SK-N-SH (cell line): Measurements from ENCODE around the gene CACNA1G.

ENCODE experiments used
- EZH2phosphoT487 ChIP-seq: fragments of 200-600 bp; sonication (generic); IDR thresholded peaks from 2 replicates; pipeline ENCODE4 v1.6.1; 2017; ENCODE audit warnings: low read depth, mixed run types, mild to moderate bottlenecking, antibody characterized with exemption, moderate library complexity, borderline replicate concordance
- POLR2AphosphoS5 ChIP-seq: IDR thresholded peaks from 2 replicates; pipeline ENCODE4 v1.6.1; 2012; ENCODE audit warnings: low read depth, low read length
- SIN3A ChIP-seq: IDR thresholded peaks from 2 replicates; pipeline ENCODE4 v1.6.1; 2012; ENCODE audit warnings: low read depth, mild to moderate bottlenecking, low read length, moderate library complexity, borderline replicate concordance
- TAF1 ChIP-seq: IDR thresholded peaks from 2 replicates; pipeline ENCODE4 v1.6.1; 2012; ENCODE audit warnings: low read depth, mild to moderate bottlenecking, low read length, moderate library complexity, borderline replicate concordance
- TCF12 ChIP-seq: IDR thresholded peaks from 2 replicates; pipeline ENCODE4 v1.4.0; 2012
- TF ChIP-seq, protein P1 (sequence below): fragments of 200-600 bp; sonication (generic); IDR thresholded peaks from 2 replicates; pipeline ENCODE4 v1.6.1; 2017; ENCODE audit warnings: antibody characterized with exemption, mild to moderate bottlenecking, moderate library complexity

DNA sequence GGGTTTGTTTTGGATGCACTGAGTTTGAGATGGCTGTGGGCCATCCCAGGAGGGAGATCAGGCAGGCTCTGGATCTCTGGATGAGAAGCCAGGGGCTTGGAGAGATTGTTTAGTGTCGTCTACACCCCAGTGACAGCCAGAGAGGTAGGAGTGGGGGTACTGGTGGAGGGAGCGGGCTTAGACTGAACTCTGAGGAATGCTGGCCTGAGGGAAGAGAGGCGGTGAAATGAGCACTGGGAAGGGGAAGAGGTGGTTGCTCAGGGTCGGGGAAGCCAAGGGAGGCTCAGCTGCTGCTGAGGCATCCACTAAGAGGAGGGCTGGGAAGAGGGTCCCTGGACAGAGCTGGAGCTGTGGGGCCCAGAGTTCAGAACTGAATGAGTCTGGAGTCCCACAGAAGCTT lies 23.6 kb downstream of the CACNA1G start:
- TF ChIP-seq, protein P1, sequence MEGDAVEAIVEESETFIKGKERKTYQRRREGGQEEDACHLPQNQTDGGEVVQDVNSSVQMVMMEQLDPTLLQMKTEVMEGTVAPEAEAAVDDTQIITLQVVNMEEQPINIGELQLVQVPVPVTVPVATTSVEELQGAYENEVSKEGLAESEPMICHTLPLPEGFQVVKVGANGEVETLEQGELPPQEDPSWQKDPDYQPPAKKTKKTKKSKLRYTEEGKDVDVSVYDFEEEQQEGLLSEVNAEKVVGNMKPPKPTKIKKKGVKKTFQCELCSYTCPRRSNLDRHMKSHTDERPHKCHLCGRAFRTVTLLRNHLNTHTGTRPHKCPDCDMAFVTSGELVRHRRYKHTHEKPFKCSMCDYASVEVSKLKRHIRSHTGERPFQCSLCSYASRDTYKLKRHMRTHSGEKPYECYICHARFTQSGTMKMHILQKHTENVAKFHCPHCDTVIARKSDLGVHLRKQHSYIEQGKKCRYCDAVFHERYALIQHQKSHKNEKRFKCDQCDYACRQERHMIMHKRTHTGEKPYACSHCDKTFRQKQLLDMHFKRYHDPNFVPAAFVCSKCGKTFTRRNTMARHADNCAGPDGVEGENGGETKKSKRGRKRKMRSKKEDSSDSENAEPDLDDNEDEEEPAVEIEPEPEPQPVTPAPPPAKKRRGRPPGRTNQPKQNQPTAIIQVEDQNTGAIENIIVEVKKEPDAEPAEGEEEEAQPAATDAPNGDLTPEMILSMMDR: no peak
- TF ChIP-seq TAF1 (no peak), SIN3A (no peak), EZH2phosphoT487 (no peak), TCF12 (no peak), POLR2AphosphoS5 (no peak)
